Vagina (tissue), 2 donors: Measurements from ENCODE around the gene MICAL3. TPM values are rescaled to one million over a fixed set of nuclear protein-coding genes. Genes with fewer than 3 reads are reported as not detected.

Experiments used
- DNase-seq, 2 donors: peaks; one replicate each; pipeline ENCODE4 v3.0.0-alpha.2; 2017; ENCODE audit errors: extremely low spot score in 2 of 2
- H3K27ac ChIP-seq: fragments of 200-600 bp; sonication (generic); one replicate; pipeline ENCODE4 v1.5.1; 2019
- H3K27me3 ChIP-seq: fragments of 200-600 bp; sonication (generic); one replicate; pipeline ENCODE4 v1.5.1; 2019
- H3K36me3 ChIP-seq, 2 donors: fragments of 200-600 bp; sonication (generic); one replicate each; pipeline ENCODE4 v1.5.1; 2017 to 2019
- H3K4me1 ChIP-seq: fragments of 200-600 bp; sonication (generic); one replicate; pipeline ENCODE4 v1.5.1; 2019
- H3K4me3 ChIP-seq, 2 donors: fragments of 200-600 bp; sonication (generic); 1 replicate in 1 of 2; 2 replicates in 1 of 2; pipeline ENCODE4 v1.5.1; 2016 to 2019
- H3K9me3 ChIP-seq: fragments of 200-600 bp; sonication (generic); one replicate; pipeline ENCODE4 v1.5.1; 2019
- CTCF ChIP-seq, 3 experiments: fragments of 450-650 bp in 2 of 3; fragments of 200-600 bp in 1 of 3; sonication (generic) in 1 of 3; IDR thresholded peaks; one replicate each; pipeline ENCODE4 v1.5.1; 2017 to 2019; ENCODE audit warnings: antibody characterized with exemption in 3 of 3, mild to moderate bottlenecking in 2 of 3, moderate library complexity in 2 of 3
- POLR2A ChIP-seq, 2 donors: fragments of 450-650 bp; IDR thresholded peaks; one replicate each; pipeline ENCODE4 v1.6.1; 2017; ENCODE audit warnings: antibody characterized with exemption in 2 of 2, mild to moderate bottlenecking in 2 of 2, moderate library complexity in 2 of 2
- POLR2AphosphoS5 ChIP-seq, 2 donors: sonication (generic); formaldehyde crosslinking; IDR thresholded peaks; one replicate each; pipeline ENCODE4 v1.9.0; 2017; ENCODE audit warnings: antibody characterized with exemption in 2 of 2, mild to moderate bottlenecking in 2 of 2, low read depth in 1 of 2; ENCODE audit not compliant: insufficient read depth in 1 of 2
- intact Hi-C: fragments of 100-400 bp; cut with DNase I; formaldehyde crosslinking; loops from one replicate; pipeline ENCODE4 v1.15.1; 2023
- total RNA-seq: library from RNA; depleted of rRNA; stranded (reverse); fragments of >200 nt; gene quantifications from one replicate; pipeline ENCODE4 v1.2.3, GENCODE V29; 2016

The MICAL3 gene
- total RNA-seq, 1 donor from 2014 or later = 35.1 TPM

- Histone ChIP-seq H3K4me3 (no peak overlapping the region), H3K27me3 (no peaks in the 10 kb centered on the region), H3K27ac (peak overlapping the region; percentile 71), H3K36me3 (no peaks in the 10 kb centered on the region), H3K4me1 (peaks cover 39% of the 10 kb centered on the region), H3K9me3 (no peaks in the 10 kb centered on the region)
- TF ChIP-seq CTCF (IDR thresholded peaks at IDR 0.05) (no peak), POLR2AphosphoS5 (IDR thresholded peaks at IDR 0.05; ENCODE audit: insufficient read depth in 1 of 2, low read depth in 1 of 2) (no peak), POLR2A (IDR thresholded peaks at IDR 0.05) (no peak)
- no peak for DNase-seq
- intact Hi-C loops = no loop called here
These were observed 176.8 kb downstream of the MICAL3 start for GRCh38 chr22:17847360-17848078.

DNA sequence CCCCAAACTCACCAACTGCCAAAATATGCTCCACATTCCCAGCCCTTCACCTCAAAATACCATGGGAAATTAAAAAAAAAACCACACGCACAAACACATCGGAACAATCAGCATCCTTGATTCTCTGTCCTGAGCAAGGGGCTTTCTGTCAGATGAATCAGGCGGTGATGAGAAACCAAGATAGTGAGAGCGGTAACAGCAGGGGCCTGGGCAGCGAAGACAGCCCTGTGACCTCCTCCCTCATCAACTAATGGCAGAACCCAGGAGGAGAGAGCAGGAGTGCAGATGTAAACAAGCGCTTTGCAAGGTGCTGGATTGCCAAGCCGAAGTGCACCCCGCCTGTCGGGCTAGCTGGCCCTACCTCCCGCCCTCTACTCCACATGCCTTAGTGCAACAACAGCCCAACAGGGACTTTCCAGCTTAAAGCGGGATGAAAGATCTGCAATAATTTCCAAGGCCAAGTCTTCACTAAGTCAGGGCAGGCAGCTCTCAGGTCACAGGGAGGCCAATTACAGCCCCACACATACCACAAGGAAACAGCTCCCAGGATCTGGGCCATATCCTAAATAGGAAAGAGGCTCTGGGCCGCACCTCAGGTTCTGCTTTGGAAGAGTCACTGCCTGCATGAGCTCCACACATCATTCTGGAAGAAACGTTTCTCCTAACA, 177.9 kb downstream of the MICAL3 start:
- Histone ChIP-seq H3K4me1 (peaks cover 33% of the 10 kb centered on the region), H3K9me3 (no peaks in the 10 kb centered on the region), H3K4me3 (no peak overlapping the region), H3K36me3 (no peaks in the 10 kb centered on the region), H3K27me3 (no peaks in the 10 kb centered on the region), H3K27ac (peak overlapping the region; percentile 71)
- TF ChIP-seq POLR2AphosphoS5 (IDR thresholded peaks at IDR 0.05; ENCODE audit: insufficient read depth in 1 of 2, low read depth in 1 of 2) = peak; percentile 38 to 61
- no peak for TF ChIP-seq POLR2A (IDR thresholded peaks at IDR 0.05)
- TF ChIP-seq CTCF (IDR thresholded peaks at IDR 0.05) = no peak
- no peak for DNase-seq
- intact Hi-C loops = no loop called here

DNA sequence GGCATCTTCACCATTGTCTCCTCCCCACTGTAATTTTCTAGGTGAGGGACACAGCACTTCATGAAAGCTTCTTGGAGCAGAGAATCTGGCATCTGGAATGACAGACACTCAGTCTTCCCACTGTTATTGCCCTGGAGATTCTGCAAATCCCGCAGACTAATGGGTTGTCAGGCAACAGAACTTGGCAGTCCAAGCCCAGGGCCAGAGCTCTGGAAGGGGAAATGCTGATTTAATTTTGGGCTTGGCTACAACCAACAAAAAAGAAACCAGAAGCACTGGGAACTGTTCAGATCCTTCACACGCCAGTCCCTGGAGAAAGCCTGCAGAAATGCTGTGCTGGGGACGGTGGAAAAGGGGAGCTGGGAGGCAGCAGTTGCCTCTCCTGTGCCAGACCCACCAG, 178.6 kb downstream of the MICAL3 start:
- TF ChIP-seq CTCF (IDR thresholded peaks at IDR 0.05) = no peak
- TF ChIP-seq POLR2AphosphoS5 (IDR thresholded peaks at IDR 0.05; ENCODE audit: insufficient read depth in 1 of 2, low read depth in 1 of 2) = no peak
- TF ChIP-seq POLR2A (IDR thresholded peaks at IDR 0.05) = no peak
- H3K27me3 ChIP-seq = no peaks in the 10 kb centered on the region
- peaks cover 0 to 2% of the 10 kb centered on the region in 2 donors for H3K36me3 ChIP-seq
- intact Hi-C loops = no loop called here
- H3K27ac ChIP-seq = peak overlapping the region; percentile 71
- DNase-seq = no peak
- no peaks in the 10 kb centered on the region for H3K9me3 ChIP-seq
- H3K4me1 ChIP-seq = peaks cover 33% of the 10 kb centered on the region
- no peak overlapping the region for H3K4me3 ChIP-seq

DNA sequence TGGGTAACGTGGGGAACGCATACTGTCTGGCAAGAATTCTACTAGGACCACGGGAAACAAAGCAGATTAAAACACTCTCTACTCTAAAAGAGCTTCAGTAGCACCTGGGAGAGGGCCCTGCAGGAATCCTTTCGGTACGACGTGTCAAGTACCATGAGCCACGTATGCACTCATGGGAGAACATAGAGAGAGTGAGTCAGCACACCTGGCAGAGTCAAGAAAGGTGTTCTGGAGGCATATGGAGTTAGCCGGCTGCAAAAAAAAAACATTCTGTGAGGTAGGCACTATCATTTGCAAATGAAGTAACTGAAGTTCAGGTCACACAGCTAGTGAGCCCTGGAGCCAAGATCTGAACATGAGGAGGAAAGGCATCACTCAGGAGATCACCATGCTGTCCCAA, 179.0 kb downstream of the MICAL3 start:
- TF ChIP-seq POLR2A (IDR thresholded peaks at IDR 0.05) (no peak), CTCF (IDR thresholded peaks at IDR 0.05) (no peak), POLR2AphosphoS5 (IDR thresholded peaks at IDR 0.05; ENCODE audit: insufficient read depth in 1 of 2, low read depth in 1 of 2) (peak in 1 of 2 donors; percentile 8)
- intact Hi-C loops = no loop called here
- no peak for DNase-seq
- Histone ChIP-seq H3K9me3 (no peaks in the 10 kb centered on the region), H3K36me3 (peaks cover 0 to 4% of the 10 kb centered on the region in 2 donors), H3K27me3 (no peaks in the 10 kb centered on the region), H3K4me3 (no peak overlapping the region), H3K4me1 (peaks cover 33% of the 10 kb centered on the region), H3K27ac (peak overlapping the region; percentile 71)

DNA sequence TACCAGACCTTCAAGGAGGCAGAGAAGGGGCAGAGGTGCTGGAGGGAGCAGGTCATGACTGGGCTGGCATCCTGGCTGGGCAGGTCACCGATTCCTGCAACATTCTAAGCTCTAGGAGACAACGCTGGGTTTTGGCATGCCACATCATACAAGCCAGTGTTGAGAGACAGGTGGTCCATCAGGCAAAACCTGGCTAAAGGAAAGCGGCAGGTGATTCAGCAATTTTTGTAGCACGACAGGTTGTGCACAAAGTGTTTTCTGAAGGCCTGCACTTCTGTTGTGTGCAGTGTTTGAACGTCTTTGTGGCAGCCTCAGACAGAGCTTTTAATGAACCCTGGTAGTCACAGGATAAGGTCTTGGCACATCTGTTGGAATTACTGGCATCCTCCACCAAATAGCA, 180.2 kb downstream of the MICAL3 start:
- H3K27ac ChIP-seq = peak overlapping the region; percentile 71
- no peaks in the 10 kb centered on the region for H3K9me3 ChIP-seq
- H3K36me3 ChIP-seq = peaks cover 0 to 4% of the 10 kb centered on the region in 2 donors
- TF ChIP-seq POLR2AphosphoS5 (IDR thresholded peaks at IDR 0.05; ENCODE audit: insufficient read depth in 1 of 2, low read depth in 1 of 2) (no peak), CTCF (IDR thresholded peaks at IDR 0.05) (no peak), POLR2A (IDR thresholded peaks at IDR 0.05) (no peak)
- peaks cover 33% of the 10 kb centered on the region for H3K4me1 ChIP-seq
- H3K4me3 ChIP-seq = no peak overlapping the region
- no peaks in the 10 kb centered on the region for H3K27me3 ChIP-seq
- no peak for DNase-seq
- intact Hi-C loops = no loop called here
